ENCODE measurements around the gene ATP8A2. TPM values are rescaled to one million over a fixed set of nuclear protein-coding genes. Genes with fewer than 3 reads are reported as not detected.

ATP8A2 gene
- total and polyA plus RNA-seq, 4 donors: 0.31 to 2.7 (median 1.1) TPM

GRCh38 chr13:25798998-25799397 lies 427.2 kb downstream of the ATP8A2 start:
- H3K4me1 ChIP-seq (ENCODE audit: control insufficient read depth in 5 of 5, insufficient read depth in 5 of 5, low read length in 5 of 5): peaks cover 0 to 4% (median 0%) of the 10 kb centered on the region in 5 donors
- H3K27me3 ChIP-seq (ENCODE audit: control insufficient read depth in 3 of 3, insufficient read depth in 3 of 3, low read length in 2 of 3): no peaks in the 10 kb centered on the region
- 69 to 88% methylated on average over 3 of the region's 3 CpGs for WGBS, 2 donors
- TF ChIP-seq CTCF (IDR thresholded peaks at IDR 0.05; ENCODE audit: control extremely low read depth, extremely low read depth): no peak
- no peak overlapping the region for H3K4me3 ChIP-seq
- no peaks in the 10 kb centered on the region for H3K36me3 ChIP-seq (ENCODE audit: control insufficient read depth in 4 of 4, insufficient read depth in 4 of 4, low read length in 4 of 4)
- ATAC-seq (ENCODE audit: insufficient read depth, low FRiP score) (no peak), DNase-seq (no peak)
- no peak overlapping the region for H3K9ac ChIP-seq (ENCODE audit: insufficient read depth in 1 of 2, low read length in 2 of 2)
- no peak overlapping the region for H3K27ac ChIP-seq (ENCODE audit: low read depth in 1 of 2, low read length in 1 of 2)
- no peaks in the 10 kb centered on the region for H3K9me3 ChIP-seq (ENCODE audit: control insufficient read depth in 4 of 4, insufficient read depth in 3 of 4, low read length in 3 of 4)

- no peaks in the 10 kb centered on the region for H3K9me3 ChIP-seq (ENCODE audit: control insufficient read depth in 4 of 4, insufficient read depth in 3 of 4, low read length in 3 of 4)
- H3K4me1 ChIP-seq (ENCODE audit: control insufficient read depth in 5 of 5, insufficient read depth in 5 of 5, low read length in 5 of 5): peaks cover 0 to 9% (median 0%) of the 10 kb centered on the region in 5 donors
- no peak overlapping the region for H3K4me3 ChIP-seq
- no peaks in the 10 kb centered on the region for H3K36me3 ChIP-seq (ENCODE audit: control insufficient read depth in 4 of 4, insufficient read depth in 4 of 4, low read length in 4 of 4)
- ATAC-seq (ENCODE audit: insufficient read depth, low FRiP score) (no peak), DNase-seq (no peak)
- no peaks in the 10 kb centered on the region for H3K27me3 ChIP-seq (ENCODE audit: control insufficient read depth in 3 of 3, insufficient read depth in 3 of 3, low read length in 2 of 3)
- no peak for TF ChIP-seq CTCF (IDR thresholded peaks at IDR 0.05; ENCODE audit: control extremely low read depth, extremely low read depth)
- WGBS, 2 donors: 89 to 92% methylated on average over 3 of the region's 3 CpGs
- no peak overlapping the region for H3K9ac ChIP-seq (ENCODE audit: insufficient read depth in 1 of 2, low read length in 2 of 2)
- H3K27ac ChIP-seq (ENCODE audit: low read depth in 1 of 2, low read length in 1 of 2): no peak overlapping the region
Observed at GRCh38 chr13:25800523-25800922, 428.7 kb downstream of the ATP8A2 start.

- WGBS, 2 donors: 56 to 57% methylated on average over 3 of the region's 3 CpGs
- peaks cover 0 to 2% (median 0%) of the 10 kb centered on the region in 4 donors for H3K9me3 ChIP-seq (ENCODE audit: control insufficient read depth in 4 of 4, insufficient read depth in 3 of 4, low read length in 3 of 4)
- no peak overlapping the region for H3K4me3 ChIP-seq
- no peak overlapping the region for H3K9ac ChIP-seq (ENCODE audit: insufficient read depth in 1 of 2, low read length in 2 of 2)
- no peaks in the 10 kb centered on the region for H3K27me3 ChIP-seq (ENCODE audit: control insufficient read depth in 3 of 3, insufficient read depth in 3 of 3, low read length in 2 of 3)
- no peak for TF ChIP-seq CTCF (IDR thresholded peaks at IDR 0.05; ENCODE audit: control extremely low read depth, extremely low read depth)
- DNase-seq (no peak), ATAC-seq (ENCODE audit: insufficient read depth, low FRiP score) (no peak)
- no peaks in the 10 kb centered on the region for H3K36me3 ChIP-seq (ENCODE audit: control insufficient read depth in 4 of 4, insufficient read depth in 4 of 4, low read length in 4 of 4)
- no peak overlapping the region for H3K27ac ChIP-seq (ENCODE audit: low read depth in 1 of 2, low read length in 1 of 2)
- peaks cover 0 to 9% (median 0%) of the 10 kb centered on the region in 5 donors for H3K4me1 ChIP-seq (ENCODE audit: control insufficient read depth in 5 of 5, insufficient read depth in 5 of 5, low read length in 5 of 5)
Observed at GRCh38 chr13:25802579-25802978, 430.8 kb downstream of the ATP8A2 start.

- ATAC-seq (ENCODE audit: insufficient read depth, low FRiP score): peak; percentile 62
- Histone ChIP-seq H3K9me3 (ENCODE audit: control insufficient read depth in 4 of 4, insufficient read depth in 3 of 4, low read length in 3 of 4) (peaks cover 0 to 2% (median 0%) of the 10 kb centered on the region in 4 donors), H3K36me3 (ENCODE audit: control insufficient read depth in 4 of 4, insufficient read depth in 4 of 4, low read length in 4 of 4) (no peaks in the 10 kb centered on the region), H3K27me3 (ENCODE audit: control insufficient read depth in 3 of 3, insufficient read depth in 3 of 3, low read length in 2 of 3) (no peaks in the 10 kb centered on the region), H3K9ac (ENCODE audit: insufficient read depth in 1 of 2, low read length in 2 of 2) (no peak overlapping the region), H3K4me1 (ENCODE audit: control insufficient read depth in 5 of 5, insufficient read depth in 5 of 5, low read length in 5 of 5) (peaks cover 0 to 9% (median 0%) of the 10 kb centered on the region in 5 donors), H3K27ac (ENCODE audit: low read depth in 1 of 2, low read length in 1 of 2) (no peak overlapping the region), H3K4me3 (no peak overlapping the region)
- TF ChIP-seq CTCF (IDR thresholded peaks at IDR 0.05; ENCODE audit: control extremely low read depth, extremely low read depth): no peak
- DNase-seq: peak in 2 of 3 donors; percentile 27 to 67
- WGBS, 2 donors: 58 to 72% methylated on average over 3 of the region's 3 CpGs
Observed at GRCh38 chr13:25803641-25804040, 431.9 kb downstream of the ATP8A2 start.
